ENCODE results near the gene SLC9A9. TPM values are rescaled to one million over a fixed set of nuclear protein-coding genes. Genes with fewer than 3 reads are reported as not detected.

The SLC9A9 gene
- total RNA-seq, 8 experiments from 2014 or later = 0.29 to 11.3 (median 5.9) TPM

DNA sequence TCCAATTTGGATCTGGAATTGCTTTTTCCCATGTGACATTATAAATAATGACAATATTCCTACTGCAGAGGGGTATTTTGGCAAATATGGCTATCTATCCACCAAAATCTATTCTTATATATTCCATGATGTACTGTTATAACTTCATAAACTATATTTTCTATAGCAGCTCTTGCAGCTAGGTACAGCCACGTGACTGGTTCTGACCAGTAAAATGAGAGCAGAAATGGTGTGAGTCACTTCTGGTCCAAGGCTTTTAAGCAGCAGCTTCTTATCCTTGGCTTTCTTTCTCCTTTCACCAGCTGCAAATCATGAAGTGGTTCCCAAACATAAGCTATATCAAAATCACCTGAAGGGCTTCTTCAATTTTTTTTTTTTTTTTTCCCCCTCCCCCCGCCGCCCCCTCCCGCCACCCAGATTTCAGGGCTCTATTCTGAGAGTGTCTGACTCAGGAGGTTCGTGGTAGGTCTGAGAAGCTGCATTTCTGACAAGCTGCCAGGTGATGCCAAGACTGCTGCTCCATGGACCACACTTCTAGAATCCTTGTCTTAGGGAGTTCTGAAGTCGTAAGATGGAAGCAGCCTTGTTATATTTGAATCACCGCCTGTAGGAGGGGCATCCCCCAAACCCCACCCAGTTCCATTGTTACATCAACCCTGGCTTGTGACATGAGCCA, 371.2 kb downstream of the SLC9A9 start:
- Histone ChIP-seq H3K4me3 (no peak overlapping the region), H3K27ac (no peak overlapping the region), H3K4me1 (replicated peaks in 1 of 2) (peaks cover 0 to under 1% of the 10 kb centered on the region in 2 donors)
- in situ Hi-C loops (cut with MboI; ENCODE audit: low pct_unique_long_range_greater_than_20kb in 2 of 9, low sequenced_read_pairs in 9 of 9, unreplicated experiment in 9 of 9) = no loop called here
- ATAC-seq (replicated peaks in 6 of 8) = no peak
- WGBS, 10 experiments = 35 to 100% (median 89%) methylated on average over 1 to 2 of the region's 7 CpGs; no CpG with 5 or more reads in 3 of the 10 experiments

DNA sequence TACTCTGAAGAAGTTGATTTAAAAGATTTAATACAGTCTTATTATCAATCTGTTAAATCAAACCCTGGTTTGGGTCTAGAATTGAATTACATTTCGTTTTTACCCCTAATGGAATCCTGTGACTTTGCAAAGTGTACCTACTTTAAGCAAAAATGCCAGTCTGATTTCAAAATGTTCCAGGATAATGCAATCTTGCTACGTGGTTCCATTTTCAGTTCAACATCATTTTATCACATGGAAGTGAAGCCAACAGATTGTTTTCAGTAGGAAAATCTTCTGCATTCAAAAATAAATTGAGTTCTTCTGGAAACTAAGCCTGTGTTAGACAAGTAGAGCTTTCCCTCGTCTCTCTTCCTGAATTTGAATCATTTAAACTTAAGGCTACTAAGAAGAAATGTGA, 372.3 kb downstream of the SLC9A9 start:
- H3K4me1 ChIP-seq (replicated peaks in 1 of 2) = peaks cover 0 to 10% of the 10 kb centered on the region in 2 donors
- ATAC-seq (replicated peaks in 6 of 8) = no peak
- 50 to 94% (median 71%) methylated on average over 1 to 3 of the region's 3 CpGs for WGBS, 10 experiments
- H3K4me3 ChIP-seq = no peak overlapping the region
- H3K27ac ChIP-seq = no peak overlapping the region
- in situ Hi-C loops (cut with MboI; ENCODE audit: low pct_unique_long_range_greater_than_20kb in 2 of 9, low sequenced_read_pairs in 9 of 9, unreplicated experiment in 9 of 9) = no loop called here

DNA sequence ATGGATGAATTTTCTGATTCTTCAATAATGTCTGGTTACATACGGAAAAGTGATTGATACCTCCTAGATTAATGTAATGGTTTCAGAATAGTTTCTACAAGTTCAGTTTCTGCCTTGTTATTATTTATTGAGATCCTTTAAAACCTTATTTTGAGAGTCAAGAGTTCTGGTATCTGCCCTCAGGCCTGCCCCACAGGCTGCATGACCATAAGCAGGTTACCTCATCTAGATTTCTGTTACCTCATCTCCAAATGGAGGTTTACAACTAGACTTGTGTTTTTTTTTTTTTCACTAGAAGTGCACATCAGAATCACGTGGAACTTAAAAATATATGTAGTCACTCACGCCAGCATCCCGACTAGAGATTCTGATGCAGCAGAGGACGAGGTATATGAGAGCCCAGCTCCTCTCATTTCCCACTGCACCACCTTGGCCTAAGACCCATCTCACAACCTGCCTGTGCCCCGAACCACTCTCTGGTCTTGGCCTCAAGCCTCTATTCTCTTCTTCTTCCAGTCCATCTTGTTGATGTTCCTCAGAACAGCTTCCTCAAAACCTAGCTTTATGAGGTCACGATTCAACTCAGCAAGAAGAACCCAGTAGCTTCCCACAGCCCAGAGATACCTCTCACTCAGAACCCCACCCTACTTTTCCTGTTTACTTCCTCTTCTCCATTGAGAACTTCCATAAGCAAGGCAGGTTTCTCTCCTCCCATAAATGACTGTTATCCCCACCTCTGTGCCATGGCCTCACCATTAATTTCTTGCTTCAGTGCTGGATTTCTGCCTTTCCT, 375.3 kb downstream of the SLC9A9 start:
- H3K4me3 ChIP-seq = no peak overlapping the region
- 85 to 100% (median 93%) methylated on average over 1 to 6 of the region's 7 CpGs; no CpG with 5 or more reads in 1 of the 10 experiments for WGBS, 10 experiments
- H3K27ac ChIP-seq = no peak overlapping the region
- no peak for ATAC-seq (replicated peaks in 6 of 8)
- in situ Hi-C loops (cut with MboI; ENCODE audit: low pct_unique_long_range_greater_than_20kb in 2 of 9, low sequenced_read_pairs in 9 of 9, unreplicated experiment in 9 of 9) = no loop called here
- H3K4me1 ChIP-seq (replicated peaks in 1 of 2) = peaks cover 0 to 10% of the 10 kb centered on the region in 2 donors

- in situ Hi-C loops (cut with MboI; ENCODE audit: low pct_unique_long_range_greater_than_20kb in 2 of 9, low sequenced_read_pairs in 9 of 9, unreplicated experiment in 9 of 9) = no loop called here
- ATAC-seq (replicated peaks in 6 of 8) = no peak
Observed at GRCh38 chr3:143471705-143472104, 376.6 kb downstream of the SLC9A9 start.

DNA sequence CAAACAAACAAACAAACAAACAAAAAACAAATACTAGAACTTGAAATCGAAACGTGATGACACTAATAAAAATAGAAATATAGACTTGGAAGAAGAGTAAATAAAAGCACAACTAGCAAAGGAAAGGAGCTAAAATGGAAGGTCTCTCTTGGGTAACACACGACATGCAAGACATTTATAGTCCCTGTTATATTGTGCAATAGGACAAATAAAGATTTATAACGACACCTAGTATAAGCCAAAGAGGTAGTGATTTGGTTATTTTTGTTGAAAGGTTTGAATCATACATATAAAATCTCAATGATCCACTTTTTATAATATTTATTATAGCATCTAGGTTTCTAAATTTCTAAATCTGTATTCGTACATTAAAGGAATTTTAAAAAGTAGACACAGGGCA, 379.1 kb downstream of the SLC9A9 start:
- Histone ChIP-seq H3K4me1 (replicated peaks in 1 of 2) (peaks cover 0 to 10% of the 10 kb centered on the region in 2 donors), H3K27ac (no peak overlapping the region), H3K4me3 (no peak overlapping the region)
- ATAC-seq (replicated peaks in 6 of 8) = no peak
- in situ Hi-C loops (cut with MboI; ENCODE audit: low pct_unique_long_range_greater_than_20kb in 2 of 9, low sequenced_read_pairs in 9 of 9, unreplicated experiment in 9 of 9) = no loop called here
- 68 to 100% (median 77%) methylated on average over 2 to 5 of the region's 5 CpGs for WGBS, 10 experiments

More at GRCh38 chr3:143471705-143472104, 376.6 kb downstream of the SLC9A9 start:
- Histone ChIP-seq H3K4me3 (no peak overlapping the region), H3K4me1 (replicated peaks in 1 of 2) (peaks cover 0 to 10% of the 10 kb centered on the region in 2 donors), H3K27ac (no peak overlapping the region)
- 0 to 70% (median 31%) methylated on average over 1 to 2 of the region's 2 CpGs; no CpG with 5 or more reads in 1 of the 10 experiments for WGBS, 10 experiments

DNA sequence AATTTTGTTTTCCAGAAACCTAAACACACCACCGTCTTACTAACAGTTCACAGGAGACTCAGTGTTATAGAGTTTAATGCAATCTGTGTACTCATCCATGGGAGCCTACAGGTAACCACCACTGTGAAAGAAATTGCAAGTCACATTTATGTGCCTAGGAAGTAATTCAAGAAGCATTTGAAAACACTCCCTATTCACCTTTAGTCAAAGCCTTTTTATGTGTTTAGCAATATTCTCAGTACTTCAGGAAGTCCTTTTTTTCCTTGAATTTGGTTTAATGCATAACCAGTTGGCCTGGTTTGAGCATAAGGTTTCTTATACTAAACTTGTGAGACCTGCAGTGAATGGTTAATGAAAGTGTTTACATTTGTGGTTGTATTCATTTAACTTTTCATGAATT, 382.6 kb downstream of the SLC9A9 start:
- WGBS, 10 experiments = 78 to 100% (median 94%) methylated on average over 1 of the region's 1 CpG; no CpG with 5 or more reads in 4 of the 10 experiments
- ATAC-seq (replicated peaks in 6 of 8) = no peak
- H3K4me1 ChIP-seq (replicated peaks in 1 of 2) = no peaks in the 10 kb centered on the region
- H3K27ac ChIP-seq = no peak overlapping the region
- no peak overlapping the region for H3K4me3 ChIP-seq
- in situ Hi-C loops (cut with MboI; ENCODE audit: low pct_unique_long_range_greater_than_20kb in 2 of 9, low sequenced_read_pairs in 9 of 9, unreplicated experiment in 9 of 9) = no loop called here

GRCh38 chr3:143464850-143465249, 383.4 kb downstream of the SLC9A9 start:
- no peak overlapping the region for H3K27ac ChIP-seq
- in situ Hi-C loops (cut with MboI; ENCODE audit: low pct_unique_long_range_greater_than_20kb in 2 of 9, low sequenced_read_pairs in 9 of 9, unreplicated experiment in 9 of 9) = no loop called here
- ATAC-seq (replicated peaks in 6 of 8) = no peak
- 50 to 64% methylated on average over 2 of the region's 2 CpGs; no CpG with 5 or more reads in 8 of the 10 experiments for WGBS, 10 experiments
- H3K4me1 ChIP-seq (replicated peaks in 1 of 2) = no peaks in the 10 kb centered on the region
- H3K4me3 ChIP-seq = no peak overlapping the region

- ATAC-seq (replicated peaks in 6 of 8) = no peak
- in situ Hi-C loops (cut with MboI; ENCODE audit: low pct_unique_long_range_greater_than_20kb in 2 of 9, low sequenced_read_pairs in 9 of 9, unreplicated experiment in 9 of 9) = no loop called here
- Histone ChIP-seq H3K4me1 (replicated peaks in 1 of 2) (no peaks in the 10 kb centered on the region), H3K27ac (no peak overlapping the region), H3K4me3 (no peak overlapping the region)
Observed at GRCh38 chr3:143455480-143455879, 392.8 kb downstream of the SLC9A9 start.

- 67 to 100% methylated on average over 1 of the region's 1 CpG; no CpG with 5 or more reads in 8 of the 10 experiments for WGBS, 10 experiments
- Histone ChIP-seq H3K4me3 (no peak overlapping the region), H3K4me1 (replicated peaks in 1 of 2) (no peaks in the 10 kb centered on the region), H3K27ac (no peak overlapping the region)
- no peak for ATAC-seq (replicated peaks in 6 of 8)
- in situ Hi-C loops (cut with MboI; ENCODE audit: low pct_unique_long_range_greater_than_20kb in 2 of 9, low sequenced_read_pairs in 9 of 9, unreplicated experiment in 9 of 9) = no loop called here
Observed at GRCh38 chr3:143450632-143451031, 397.6 kb downstream of the SLC9A9 start.

- H3K4me1 ChIP-seq (replicated peaks in 1 of 2) = peaks cover 0 to 6% of the 10 kb centered on the region in 2 donors
- no peak overlapping the region for H3K4me3 ChIP-seq
- H3K27ac ChIP-seq = no peak overlapping the region
- no peak for ATAC-seq (replicated peaks in 6 of 8)
- in situ Hi-C loops (cut with MboI; ENCODE audit: low pct_unique_long_range_greater_than_20kb in 2 of 9, low sequenced_read_pairs in 9 of 9, unreplicated experiment in 9 of 9) = no loop called here
- WGBS, 10 experiments = 60 to 100% (median 79%) methylated on average over 1 to 5 of the region's 5 CpGs
Observed at GRCh38 chr3:143447491-143447890, 400.8 kb downstream of the SLC9A9 start.

DNA sequence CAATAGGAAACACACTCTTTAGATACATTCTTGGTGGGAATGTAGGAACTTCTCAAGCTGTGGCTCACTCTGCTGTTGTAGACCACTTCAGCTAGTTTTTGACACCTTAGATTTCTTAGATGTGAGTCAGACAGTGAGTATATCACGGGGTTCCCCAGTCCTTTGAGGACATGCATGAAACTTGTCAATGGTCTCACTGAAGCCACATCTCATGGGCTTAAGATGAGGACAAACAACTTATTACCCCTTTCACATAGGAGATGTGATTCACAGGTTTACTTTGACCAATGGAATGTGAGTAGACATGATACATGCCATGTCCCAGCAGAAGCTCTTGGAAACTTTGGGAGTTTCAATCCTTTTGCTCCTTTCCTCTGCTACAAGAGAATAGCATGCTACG, 403.1 kb downstream of the SLC9A9 start:
- no peak for ATAC-seq (replicated peaks in 6 of 8)
- 50 to 100% (median 85%) methylated on average over 1 to 2 of the region's 2 CpGs; no CpG with 5 or more reads in 2 of the 10 experiments for WGBS, 10 experiments
- Histone ChIP-seq H3K27ac (no peak overlapping the region), H3K4me1 (replicated peaks in 1 of 2) (peaks cover 0 to 6% of the 10 kb centered on the region in 2 donors), H3K4me3 (no peak overlapping the region)
- in situ Hi-C loops (cut with MboI; ENCODE audit: low pct_unique_long_range_greater_than_20kb in 2 of 9, low sequenced_read_pairs in 9 of 9, unreplicated experiment in 9 of 9) = no loop called here

DNA sequence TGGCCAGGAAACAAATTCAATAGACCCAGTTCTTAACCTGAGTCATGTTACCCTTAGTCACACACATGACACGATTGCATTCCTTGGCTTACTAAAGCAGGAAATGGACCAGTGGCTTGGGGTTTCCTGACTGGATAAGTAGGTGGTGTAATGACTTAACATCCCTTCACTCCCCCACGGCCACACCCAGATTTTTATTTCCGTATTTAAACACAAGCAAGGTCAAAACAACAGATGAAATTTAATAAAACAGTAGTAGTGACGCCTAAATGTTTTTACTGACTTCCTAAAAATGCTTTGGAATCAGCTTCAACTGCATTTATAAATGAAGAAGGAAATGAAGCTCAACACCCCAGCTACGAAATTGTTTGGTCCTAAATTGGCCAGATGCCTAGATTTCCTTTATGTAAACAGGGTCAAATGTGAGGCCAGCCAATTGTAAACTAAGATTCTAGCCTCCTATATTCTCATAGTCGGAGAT, 404.4 kb downstream of the SLC9A9 start:
- H3K27ac ChIP-seq = no peak overlapping the region
- no peak overlapping the region for H3K4me3 ChIP-seq
- WGBS, 10 experiments = 0 to 95% (median 68%) methylated on average over 1 to 6 of the region's 6 CpGs
- in situ Hi-C loops (cut with MboI; ENCODE audit: low pct_unique_long_range_greater_than_20kb in 2 of 9, low sequenced_read_pairs in 9 of 9, unreplicated experiment in 9 of 9) = no loop called here
- H3K4me1 ChIP-seq (replicated peaks in 1 of 2) = peaks cover 1 to 11% of the 10 kb centered on the region in 2 donors
- peak in 2 of 8 experiments; percentile 97 to 99 for ATAC-seq (replicated peaks in 6 of 8)

- no peak for ATAC-seq (replicated peaks in 6 of 8)
- H3K27ac ChIP-seq = no peak overlapping the region
- H3K4me1 ChIP-seq (replicated peaks in 1 of 2) = peaks cover 7 to 18% of the 10 kb centered on the region in 2 donors
- H3K4me3 ChIP-seq = no peak overlapping the region
- 33 to 100% (median 73%) methylated on average over 1 to 3 of the region's 3 CpGs; no CpG with 5 or more reads in 2 of the 10 experiments for WGBS, 10 experiments
- in situ Hi-C loops (cut with MboI; ENCODE audit: low pct_unique_long_range_greater_than_20kb in 2 of 9, low sequenced_read_pairs in 9 of 9, unreplicated experiment in 9 of 9) = no loop called here
Observed at GRCh38 chr3:143442814-143443447, 405.3 kb downstream of the SLC9A9 start.

All from motor neuron (in vitro differentiated cells).